GM12801 (cell line): Measurements from ENCODE around the gene RNU6-9.

Source experiments
- TF ChIP-seq, protein P1 (sequence below): IDR thresholded peaks from one replicate; pipeline ENCODE4 v1.5.1; 2011; ENCODE audit warnings: control low read depth; ENCODE audit not compliant: insufficient read length; ENCODE audit errors: extremely low read depth

Gene RNU6-9

DNA sequence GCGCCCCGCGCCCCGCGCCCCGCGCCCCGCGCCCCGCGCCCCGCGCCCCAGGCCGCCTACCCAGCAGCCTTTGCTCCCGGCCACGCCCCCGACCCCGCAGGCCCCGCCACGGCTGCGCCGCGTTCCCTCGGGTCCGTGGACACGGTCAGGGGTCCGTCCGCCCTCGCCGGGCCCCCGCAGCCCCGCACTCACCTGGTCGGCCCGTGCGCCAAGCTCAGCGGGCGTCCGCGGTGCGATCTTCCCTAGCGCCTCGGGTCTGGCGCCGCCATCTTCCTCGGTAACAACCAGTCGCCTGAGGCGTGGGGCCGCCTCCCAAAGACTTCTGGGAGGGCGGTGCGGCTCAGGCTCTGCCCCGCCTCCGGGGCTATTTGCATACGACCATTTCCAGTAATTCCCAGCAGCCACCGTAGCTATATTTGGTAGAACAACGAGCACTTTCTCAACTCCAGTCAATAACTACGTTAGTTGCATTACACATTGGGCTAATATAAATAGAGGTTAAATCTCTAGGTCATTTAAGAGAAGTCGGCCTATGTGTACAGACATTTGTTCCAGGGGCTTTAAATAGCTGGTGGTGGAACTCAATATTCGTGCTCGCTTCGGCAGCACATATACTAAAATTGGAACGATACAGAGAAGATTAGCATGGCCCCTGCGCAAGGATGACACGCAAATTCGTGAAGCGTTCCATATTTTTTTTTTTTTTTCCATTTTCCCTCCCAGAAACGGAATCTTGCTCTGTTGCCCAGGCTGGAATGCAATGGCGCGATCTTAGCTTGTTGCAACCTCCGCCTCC lies at the start of gene RNU6-9, which contains the start of gene MED16:
Gene RNU6-9, plus strand, starts transcription at position 591 of the 796 bp plus-strand sequence.
Gene MED16, minus strand, starts transcription at position 294 of the 796 bp plus-strand sequence. CDS start 2,056 bp downstream, outside the sequence.
- TF ChIP-seq, protein P1, sequence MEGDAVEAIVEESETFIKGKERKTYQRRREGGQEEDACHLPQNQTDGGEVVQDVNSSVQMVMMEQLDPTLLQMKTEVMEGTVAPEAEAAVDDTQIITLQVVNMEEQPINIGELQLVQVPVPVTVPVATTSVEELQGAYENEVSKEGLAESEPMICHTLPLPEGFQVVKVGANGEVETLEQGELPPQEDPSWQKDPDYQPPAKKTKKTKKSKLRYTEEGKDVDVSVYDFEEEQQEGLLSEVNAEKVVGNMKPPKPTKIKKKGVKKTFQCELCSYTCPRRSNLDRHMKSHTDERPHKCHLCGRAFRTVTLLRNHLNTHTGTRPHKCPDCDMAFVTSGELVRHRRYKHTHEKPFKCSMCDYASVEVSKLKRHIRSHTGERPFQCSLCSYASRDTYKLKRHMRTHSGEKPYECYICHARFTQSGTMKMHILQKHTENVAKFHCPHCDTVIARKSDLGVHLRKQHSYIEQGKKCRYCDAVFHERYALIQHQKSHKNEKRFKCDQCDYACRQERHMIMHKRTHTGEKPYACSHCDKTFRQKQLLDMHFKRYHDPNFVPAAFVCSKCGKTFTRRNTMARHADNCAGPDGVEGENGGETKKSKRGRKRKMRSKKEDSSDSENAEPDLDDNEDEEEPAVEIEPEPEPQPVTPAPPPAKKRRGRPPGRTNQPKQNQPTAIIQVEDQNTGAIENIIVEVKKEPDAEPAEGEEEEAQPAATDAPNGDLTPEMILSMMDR: no peak

- TF ChIP-seq, protein P1: no peak
These were observed 49.3 kb upstream of the RNU6-9 start for GRCh38 chr19:843836-844545.

DNA sequence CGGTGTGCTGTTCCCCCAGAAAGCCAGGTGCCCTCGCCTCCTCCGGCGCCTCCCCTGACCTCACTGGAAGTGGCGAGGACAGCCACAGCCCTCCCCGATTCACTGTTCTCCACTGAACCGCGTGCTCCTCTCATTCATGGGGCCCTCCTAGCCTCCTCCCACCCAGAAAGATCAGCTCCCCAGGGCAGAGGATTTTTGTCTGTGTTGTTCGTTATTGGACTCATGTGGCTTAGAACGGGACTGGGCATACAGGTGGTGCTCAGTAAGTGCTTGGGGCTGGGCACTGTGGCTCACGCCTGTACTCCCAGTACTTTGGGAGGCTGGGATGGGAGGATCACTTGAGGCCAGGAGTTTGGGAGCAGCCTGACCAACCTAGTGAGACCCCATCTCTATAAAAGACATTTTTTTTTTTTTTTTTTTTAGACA lies 48.7 kb upstream of the RNU6-9 start:
- TF ChIP-seq, protein P1: no peak

DNA sequence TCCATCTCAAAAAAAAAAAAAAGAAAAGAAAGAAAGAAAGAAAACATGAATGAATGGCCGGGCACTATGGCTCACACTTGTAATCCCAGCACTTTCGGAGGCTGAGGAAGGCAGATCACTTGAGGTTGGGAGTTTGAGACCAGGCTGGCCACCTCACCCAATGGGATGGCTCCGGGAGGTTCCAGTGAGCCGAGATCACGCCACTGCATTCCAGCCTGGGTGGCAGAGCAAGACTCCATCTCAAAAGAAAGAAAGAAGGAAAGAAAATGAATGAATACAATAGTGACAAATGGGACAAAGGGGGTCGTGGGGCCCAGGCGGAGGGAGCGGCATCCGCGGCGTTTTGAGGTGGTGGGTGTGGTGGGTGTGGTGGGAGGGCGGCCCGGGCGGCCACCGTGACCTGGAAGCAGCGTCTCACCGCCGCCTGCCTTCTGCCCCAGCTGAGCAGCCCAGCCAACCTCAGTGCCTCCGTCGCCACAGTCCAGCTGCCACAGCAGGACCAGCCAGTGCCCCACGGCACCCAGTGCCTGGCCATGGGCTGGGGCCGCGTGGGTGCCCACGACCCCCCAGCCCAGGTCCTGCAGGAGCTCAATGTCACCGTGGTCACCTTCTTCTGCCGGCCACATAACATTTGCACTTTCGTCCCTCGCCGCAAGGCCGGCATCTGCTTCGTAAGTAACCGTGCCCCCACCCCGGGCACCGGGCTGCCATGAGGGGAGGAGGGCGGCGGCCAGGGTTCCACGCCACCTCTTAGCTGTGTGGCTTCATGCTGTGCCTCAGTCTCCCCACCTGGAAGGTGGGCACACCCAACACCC lies 47.4 kb upstream of the RNU6-9 start:
- TF ChIP-seq, protein P1: no peak

DNA sequence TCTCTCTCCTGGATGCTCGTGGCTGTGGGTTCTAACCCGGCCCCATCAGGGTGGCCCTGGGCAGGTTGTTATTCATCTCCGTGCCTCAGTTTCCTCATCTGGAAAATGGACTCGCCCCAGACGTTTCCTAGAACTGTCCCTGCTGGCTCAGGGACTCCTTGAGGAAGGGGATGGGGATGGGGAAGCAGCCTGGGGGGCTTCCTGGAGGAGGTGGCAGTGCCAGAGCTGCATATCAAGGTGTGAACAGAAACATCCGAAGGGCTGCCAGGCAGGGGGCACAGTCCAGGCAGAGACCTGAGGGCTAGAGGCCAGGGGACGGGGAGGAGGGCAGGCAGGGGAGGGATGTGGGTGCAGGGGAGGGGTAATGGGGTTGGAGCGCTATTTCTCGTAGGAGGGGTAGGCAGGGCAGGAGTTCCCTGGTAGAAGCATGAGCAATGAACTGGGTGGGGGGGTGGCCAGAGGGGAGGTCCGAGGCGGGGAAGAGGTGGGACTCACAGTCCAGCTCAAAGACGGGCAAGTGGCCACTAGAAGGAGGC lies 44.8 kb upstream of the RNU6-9 start:
- TF ChIP-seq, protein P1: no peak

GRCh38 chr19:850221-850978 lies 42.9 kb upstream of the RNU6-9 start:
- TF ChIP-seq, protein P1: no peak
